Suprapubic skin (tissue), 4 donors: ENCODE results near the gene NFILZ. TPM values are rescaled to one million over a fixed set of nuclear protein-coding genes. Genes with fewer than 3 reads are reported as not detected.

ENCODE experiments used
- DNase-seq, 2 donors: peaks; one replicate each; pipeline ENCODE4 v3.0.0-alpha.2; 2019; ENCODE audit warnings: low spot score in 2 of 2
- H3K27ac ChIP-seq: fragments of 200-600 bp; sonication (generic); one replicate; pipeline ENCODE4 v1.5.1; 2019
- H3K27me3 ChIP-seq: fragments of 200-600 bp; sonication (generic); one replicate; pipeline ENCODE4 v1.5.1; 2019
- H3K36me3 ChIP-seq: fragments of 200-600 bp; sonication (generic); one replicate; pipeline ENCODE4 v1.5.1; 2019
- H3K4me1 ChIP-seq: fragments of 200-600 bp; sonication (generic); one replicate; pipeline ENCODE4 v1.5.1; 2019
- H3K4me3 ChIP-seq: fragments of 200-600 bp; sonication (generic); one replicate; pipeline ENCODE4 v1.5.1; 2019; ENCODE audit warnings: mild to moderate bottlenecking
- H3K9me3 ChIP-seq: fragments of 200-600 bp; sonication (generic); one replicate; pipeline ENCODE4 v1.5.1; 2019
- EP300 ChIP-seq: sonication (generic); formaldehyde crosslinking; IDR thresholded peaks from one replicate; pipeline ENCODE4 v1.6.1; 2017; ENCODE audit warnings: antibody characterized with exemption
- POLR2A ChIP-seq, 2 donors: fragments of 450-650 bp; IDR thresholded peaks; one replicate each; pipeline ENCODE4 v1.6.1; 2017; ENCODE audit warnings: antibody characterized with exemption in 2 of 2, mild to moderate bottlenecking in 2 of 2, moderate library complexity in 2 of 2
- POLR2AphosphoS5 ChIP-seq, 3 donors: sonication (generic); formaldehyde crosslinking; IDR thresholded peaks; one replicate each; pipeline ENCODE4 v1.6.1; 2017; ENCODE audit warnings: antibody characterized with exemption in 3 of 3
- WGBS: methylation state at CpG from one replicate; pipeline ENCODE4 v1.1.5; 2018; 5-methylcytosine and 5-hydroxymethylcytosine counted together
- total RNA-seq, 4 donors: library from RNA; depleted of rRNA; stranded (reverse); fragments of >200 nt; gene quantifications; one replicate each; pipeline ENCODE4 v1.1.0, GENCODE V29; 2016
- TF ChIP-seq, protein P1 (sequence below), 2 donors: fragments of 200-600 bp in 1 of 2; fragments of 450-650 bp in 1 of 2; sonication (generic) in 1 of 2; IDR thresholded peaks; one replicate each; pipeline ENCODE4 v1.5.1; 2016 to 2019; ENCODE audit warnings: antibody characterized with exemption in 2 of 2, mild to moderate bottlenecking in 1 of 2, moderate library complexity in 1 of 2

The NFILZ gene
- total RNA-seq, result not detected

DNA sequence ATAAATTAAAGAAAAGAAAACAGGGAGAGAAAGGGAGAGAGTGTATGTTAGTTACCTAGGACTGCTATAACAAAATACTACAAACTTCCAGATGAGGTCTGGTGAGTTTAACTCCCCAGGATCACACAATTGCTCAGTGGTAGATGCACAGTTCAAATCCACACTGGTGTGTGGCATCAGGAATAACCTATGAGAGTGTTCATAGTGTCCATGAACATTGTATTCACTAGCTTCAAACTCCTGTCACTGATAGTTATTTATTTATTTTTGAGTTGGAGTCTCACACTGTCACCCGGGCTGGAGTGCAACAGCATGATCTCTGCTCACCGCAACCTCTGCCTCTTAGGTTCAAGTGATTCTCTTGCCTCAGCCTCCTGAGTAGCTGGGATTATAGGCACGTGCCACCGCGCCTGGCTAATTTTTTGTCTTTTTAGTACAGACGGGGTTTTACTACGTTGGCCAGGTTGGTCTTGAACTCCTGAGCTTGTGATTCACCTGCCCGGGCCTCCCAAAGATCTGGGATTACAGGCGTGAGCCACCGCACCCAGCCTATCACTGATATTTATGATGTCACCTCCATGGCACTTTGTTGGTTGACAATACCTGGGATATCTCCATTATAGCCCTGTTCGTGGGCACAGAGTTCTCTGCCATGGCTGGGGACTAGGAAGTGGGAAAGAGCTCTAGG lies at the start of gene NFILZ:
NFILZ (plus strand) TSS at position 638 of the 688 bp plus-strand sequence. CDS start 46,133 bp downstream, outside the sequence.
- Histone ChIP-seq H3K4me3 (no peak within 1 kb of the TSS), H3K9me3 (no peaks in the 10 kb centered on the region), H3K36me3 (no peaks in the 10 kb centered on the region), H3K4me1 (peaks cover 3% of the 10 kb centered on the region), H3K27me3 (no peaks in the 10 kb centered on the region), H3K27ac (peak within 1 kb of the TSS; percentile 61)
- WGBS, result 92% methylated on average over 11 of the region's 11 CpGs
- TF ChIP-seq POLR2AphosphoS5 (IDR thresholded peaks at IDR 0.05) (no peak), EP300 (no peak), POLR2A (IDR thresholded peaks at IDR 0.05) (no peak)
- TF ChIP-seq, protein P1, sequence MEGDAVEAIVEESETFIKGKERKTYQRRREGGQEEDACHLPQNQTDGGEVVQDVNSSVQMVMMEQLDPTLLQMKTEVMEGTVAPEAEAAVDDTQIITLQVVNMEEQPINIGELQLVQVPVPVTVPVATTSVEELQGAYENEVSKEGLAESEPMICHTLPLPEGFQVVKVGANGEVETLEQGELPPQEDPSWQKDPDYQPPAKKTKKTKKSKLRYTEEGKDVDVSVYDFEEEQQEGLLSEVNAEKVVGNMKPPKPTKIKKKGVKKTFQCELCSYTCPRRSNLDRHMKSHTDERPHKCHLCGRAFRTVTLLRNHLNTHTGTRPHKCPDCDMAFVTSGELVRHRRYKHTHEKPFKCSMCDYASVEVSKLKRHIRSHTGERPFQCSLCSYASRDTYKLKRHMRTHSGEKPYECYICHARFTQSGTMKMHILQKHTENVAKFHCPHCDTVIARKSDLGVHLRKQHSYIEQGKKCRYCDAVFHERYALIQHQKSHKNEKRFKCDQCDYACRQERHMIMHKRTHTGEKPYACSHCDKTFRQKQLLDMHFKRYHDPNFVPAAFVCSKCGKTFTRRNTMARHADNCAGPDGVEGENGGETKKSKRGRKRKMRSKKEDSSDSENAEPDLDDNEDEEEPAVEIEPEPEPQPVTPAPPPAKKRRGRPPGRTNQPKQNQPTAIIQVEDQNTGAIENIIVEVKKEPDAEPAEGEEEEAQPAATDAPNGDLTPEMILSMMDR (IDR thresholded peaks at IDR 0.05), result no peak
- no peak for DNase-seq

DNA sequence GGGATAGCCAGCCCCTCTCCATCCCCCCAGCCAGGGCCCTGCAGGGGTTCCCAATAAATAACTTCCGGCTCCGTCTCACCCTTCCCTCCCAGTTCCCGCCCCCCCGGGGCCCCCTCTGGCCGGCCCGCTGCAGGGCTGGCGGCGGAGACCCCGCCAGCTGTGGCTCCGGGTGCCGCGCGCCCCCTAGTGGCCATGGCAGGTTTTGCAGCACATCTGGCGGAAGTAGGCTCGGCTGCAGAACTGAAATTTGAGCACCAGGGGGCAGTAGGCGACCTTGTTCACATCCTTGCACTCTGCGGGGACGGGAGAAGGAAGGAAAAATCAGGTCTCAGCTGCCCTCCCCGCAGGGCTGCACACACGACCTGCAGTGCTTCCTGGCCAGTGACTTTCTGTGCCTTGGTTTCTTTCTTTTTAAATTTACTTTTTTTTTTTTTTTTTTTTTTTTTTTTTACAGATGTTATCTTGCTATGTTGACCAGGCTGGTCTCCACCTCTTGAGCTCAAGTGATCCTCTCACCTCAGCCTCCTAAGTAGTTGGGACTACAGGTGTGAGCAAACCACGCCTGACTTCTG lies 49.6 kb upstream of the NFILZ start:
- Histone ChIP-seq H3K4me1 (peaks cover 29% of the 10 kb centered on the region), H3K27me3 (no peaks in the 10 kb centered on the region), H3K36me3 (peaks cover 10% of the 10 kb centered on the region), H3K4me3 (no peak overlapping the region), H3K9me3 (no peaks in the 10 kb centered on the region), H3K27ac (no peak overlapping the region)
- TF ChIP-seq POLR2AphosphoS5 (IDR thresholded peaks at IDR 0.05), result no peak
- TF ChIP-seq, protein P1 (IDR thresholded peaks at IDR 0.05), result peak; percentile 97 to 100
- WGBS, result 8% methylated on average over 9 of the region's 21 CpGs
- DNase-seq, result peak; percentile 87 to 89

GRCh38 chr19:8584965-8585893 lies 45.2 kb upstream of the NFILZ start:
- DNase-seq, result no peak
- Histone ChIP-seq H3K27ac (no peak overlapping the region), H3K27me3 (no peaks in the 10 kb centered on the region), H3K36me3 (peaks cover 15% of the 10 kb centered on the region), H3K4me3 (no peak overlapping the region), H3K9me3 (no peaks in the 10 kb centered on the region), H3K4me1 (peaks cover 5% of the 10 kb centered on the region)
- TF ChIP-seq, protein P1 (IDR thresholded peaks at IDR 0.05), result no peak
- TF ChIP-seq EP300, result no peak
- no peak for TF ChIP-seq POLR2AphosphoS5 (IDR thresholded peaks at IDR 0.05)
- no peak for TF ChIP-seq POLR2A (IDR thresholded peaks at IDR 0.05)
- WGBS, result 93% methylated on average over 20 of the region's 71 CpGs

DNA sequence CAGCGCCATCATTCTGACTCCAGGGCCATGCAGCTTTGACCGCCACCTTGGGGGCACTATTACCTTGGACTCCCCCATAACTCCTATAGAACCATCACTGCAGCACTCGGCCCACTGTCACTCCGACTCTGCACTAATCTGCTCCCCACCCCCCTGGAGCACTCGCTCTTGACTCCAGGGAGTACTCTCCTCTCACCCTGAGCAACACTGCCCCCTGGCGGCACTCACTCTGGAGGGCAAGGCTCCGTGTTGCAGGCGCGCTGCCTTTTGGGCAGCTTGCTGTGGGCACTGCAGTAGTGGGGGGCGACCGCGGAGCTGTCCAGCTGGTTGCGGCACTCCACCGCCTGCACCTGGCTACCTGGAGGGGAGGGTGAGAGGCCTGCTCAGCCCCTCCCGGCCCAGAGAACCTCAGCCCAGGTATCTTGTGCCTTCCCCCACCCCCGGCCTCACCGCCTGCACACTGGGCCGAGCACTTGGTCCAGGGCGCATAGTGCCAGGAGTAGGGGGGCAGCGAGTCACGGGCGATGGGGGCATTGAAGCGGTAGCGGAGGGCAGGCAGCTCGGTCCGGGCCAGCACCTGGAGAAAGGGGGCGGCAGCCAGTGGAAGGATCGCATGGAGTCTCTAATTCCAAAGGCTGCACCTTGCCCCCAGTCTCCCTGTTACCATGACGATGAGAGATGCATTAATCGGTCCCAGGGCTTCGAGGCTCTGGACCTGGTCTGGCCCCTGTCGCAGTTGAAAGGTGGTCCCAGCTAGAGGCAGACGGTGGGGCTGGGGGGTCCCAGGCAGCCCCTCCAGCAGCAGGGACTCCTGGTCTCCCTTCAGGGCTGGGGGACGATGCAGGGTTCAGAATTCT lies 44.3 kb upstream of the NFILZ start:
- Histone ChIP-seq H3K4me3 (no peak overlapping the region), H3K4me1 (no peaks in the 10 kb centered on the region), H3K27ac (no peak overlapping the region), H3K27me3 (no peaks in the 10 kb centered on the region), H3K36me3 (peaks cover 15% of the 10 kb centered on the region), H3K9me3 (no peaks in the 10 kb centered on the region)
- WGBS, result 75% methylated on average over 29 of the region's 34 CpGs
- TF ChIP-seq, protein P1 (IDR thresholded peaks at IDR 0.05), result peak in 1 of 2 donors; percentile 55
- no peak for TF ChIP-seq POLR2AphosphoS5 (IDR thresholded peaks at IDR 0.05)
- TF ChIP-seq POLR2A (IDR thresholded peaks at IDR 0.05), result no peak
- no peak for TF ChIP-seq EP300
- peak in 1 of 2 donors; percentile 74 for DNase-seq
